H9 (cell line): ENCODE data around the gene TRA2B. TPM values are rescaled to one million over a fixed set of nuclear protein-coding genes. Genes with fewer than 3 reads are reported as not detected.

Source experiments
- DNase-seq: peaks from one replicate; pipeline ENCODE4 v3.0.0-alpha.2; 2017
- H2AFZ ChIP-seq: one replicate; pipeline ENCODE4 v1.6.1; 2013; ENCODE audit warnings: mild to moderate bottlenecking, low read length, control low read depth, moderate library complexity
- H2AK5ac ChIP-seq: 2 replicates; pipeline ENCODE4 v1.6.1; 2013; ENCODE audit warnings: low read length, control low read depth, mixed read lengths; ENCODE audit not compliant: insufficient read length
- H2BK120ac ChIP-seq: one replicate; pipeline ENCODE4 v1.6.1; 2013; ENCODE audit warnings: low read depth, mild to moderate bottlenecking, low read length, control low read depth, inconsistent platforms; ENCODE audit not compliant: poor library complexity, severe bottlenecking
- H2BK12ac ChIP-seq: 2 replicates; pipeline ENCODE4 v1.6.1; 2013; ENCODE audit warnings: low read length, control low read depth, mixed read lengths, low read depth; ENCODE audit not compliant: insufficient read length
- H2BK15ac ChIP-seq: 2 replicates; pipeline ENCODE4 v1.6.1; 2013; ENCODE audit warnings: low read depth, low read length, control low read depth
- H2BK20ac ChIP-seq: one replicate; pipeline ENCODE4 v1.6.1; 2013; ENCODE audit warnings: low read depth, mild to moderate bottlenecking, low read length, control low read depth, inconsistent platforms; ENCODE audit not compliant: poor library complexity, severe bottlenecking
- H2BK5ac ChIP-seq: 2 replicates; pipeline ENCODE4 v1.6.1; 2013; ENCODE audit warnings: low read length, control low read depth, mixed read lengths; ENCODE audit not compliant: insufficient read length
- H3K14ac ChIP-seq: 2 replicates; pipeline ENCODE4 v1.6.1; 2013; ENCODE audit warnings: low read length, control low read depth; ENCODE audit not compliant: insufficient read depth
- H3K18ac ChIP-seq: 2 replicates; pipeline ENCODE4 v1.6.1; 2013; ENCODE audit warnings: low read depth, mild to moderate bottlenecking, mixed read lengths, low read length, control low read depth; ENCODE audit not compliant: insufficient read length
- H3K23ac ChIP-seq: 2 replicates; pipeline ENCODE4 v1.6.1; 2013; ENCODE audit warnings: low read length, control low read depth, mixed read lengths, low read depth; ENCODE audit not compliant: insufficient read length
- H3K23me2 ChIP-seq: 2 replicates; pipeline ENCODE4 v1.6.1; 2013; ENCODE audit warnings: low read depth, mild to moderate bottlenecking, mixed read lengths, low read length, control low read depth; ENCODE audit not compliant: insufficient read length, poor library complexity, severe bottlenecking
- H3K27ac ChIP-seq: 2 replicates; pipeline ENCODE4 v1.5.1; 2013; ENCODE audit warnings: low read length, control low read depth, mixed read lengths, low read depth; ENCODE audit not compliant: insufficient read length
- H3K27me3 ChIP-seq: 2 replicates; pipeline ENCODE4 v1.6.1; 2013; ENCODE audit warnings: low read length, control low read depth, inconsistent platforms; ENCODE audit not compliant: insufficient read depth
- H3K4ac ChIP-seq: 2 replicates; pipeline ENCODE4 v1.6.1; 2013; ENCODE audit warnings: low read depth, mild to moderate bottlenecking, control low read depth, inconsistent platforms, low read length, moderate library complexity
- H3K4me1 ChIP-seq: 2 replicates; pipeline ENCODE4 v1.6.1; 2013; ENCODE audit warnings: low read length, control low read depth, inconsistent platforms; ENCODE audit not compliant: insufficient read depth
- H3K4me2 ChIP-seq: 2 replicates; pipeline ENCODE4 v1.6.1; 2013; ENCODE audit warnings: low read length, control low read depth, mixed read lengths; ENCODE audit not compliant: insufficient read length, insufficient read depth
- H3K56ac ChIP-seq: 2 replicates; pipeline ENCODE4 v1.6.1; 2013; ENCODE audit warnings: low read depth, mild to moderate bottlenecking, mixed read lengths, low read length, control low read depth; ENCODE audit not compliant: insufficient read length
- H3K79me1 ChIP-seq: 2 replicates; pipeline ENCODE4 v1.6.1; 2013; ENCODE audit warnings: low read depth, mild to moderate bottlenecking, moderate library complexity, low read length, control low read depth, inconsistent platforms; ENCODE audit not compliant: insufficient read depth, poor library complexity, severe bottlenecking
- H3K79me2 ChIP-seq: 2 replicates; pipeline ENCODE4 v1.6.1; 2013; ENCODE audit warnings: low read length, control low read depth, inconsistent platforms; ENCODE audit not compliant: insufficient read depth
- H3K9ac ChIP-seq: 2 replicates; pipeline ENCODE4 v1.6.1; 2013; ENCODE audit warnings: low read length, control low read depth, mixed read lengths; ENCODE audit not compliant: insufficient read length; ENCODE audit errors: extremely low read depth
- H3K9me3 ChIP-seq: one replicate; pipeline ENCODE4 v1.6.1; 2013; ENCODE audit warnings: low read depth, low read length, inconsistent platforms; ENCODE audit not compliant: control insufficient read depth
- H3T11ph ChIP-seq: one replicate; pipeline ENCODE4 v1.6.1; 2013; ENCODE audit warnings: mild to moderate bottlenecking, low read length, control low read depth, inconsistent platforms
- H4K20me1 ChIP-seq: one replicate; pipeline ENCODE4 v1.6.1; 2013; ENCODE audit not compliant: control insufficient read depth, insufficient read length, insufficient read depth
- H4K5ac ChIP-seq: 2 replicates; pipeline ENCODE4 v1.6.1; 2013; ENCODE audit warnings: low read depth, mild to moderate bottlenecking, mixed read lengths, low read length, control low read depth; ENCODE audit not compliant: insufficient read length
- H4K8ac ChIP-seq: replicated peaks from 2 replicates; pipeline ENCODE4 v1.6.1; 2013; ENCODE audit warnings: low read length, control low read depth, mixed read lengths, low read depth; ENCODE audit not compliant: insufficient read length
- H4K91ac ChIP-seq: 2 replicates; pipeline ENCODE4 v1.6.1; 2013; ENCODE audit warnings: low read depth, mild to moderate bottlenecking, moderate library complexity, mixed read lengths, low read length, control low read depth; ENCODE audit not compliant: insufficient read length
- H3K27ac Mint-ChIP-seq, 3 experiments: 2 replicates in 2 of 3; 3 replicates in 1 of 3; pipeline ENCODE4 v1.8.0; 2020 to 2021; ENCODE audit warnings: mixed read lengths in 3 of 3, mild to moderate bottlenecking in 1 of 3, moderate library complexity in 1 of 3
- H3K27me3 Mint-ChIP-seq: 2 replicates; pipeline ENCODE4 v1.8.0; 2021; ENCODE audit warnings: low read depth, mild to moderate bottlenecking, moderate library complexity, mixed read lengths
- H3K36me3 Mint-ChIP-seq, 3 experiments: 2 replicates in 2 of 3; 3 replicates in 1 of 3; pipeline ENCODE4 v1.8.0; 2020 to 2021; ENCODE audit warnings: low read depth in 3 of 3, mixed read lengths in 3 of 3; ENCODE audit not compliant: insufficient read depth in 1 of 3
- H3K4me1 Mint-ChIP-seq, 2 experiments: 2 replicates each; pipeline ENCODE4 v1.8.0; 2020; ENCODE audit warnings: mixed read lengths in 2 of 2
- H3K4me3 Mint-ChIP-seq, 2 experiments: 2 replicates in 1 of 2; 3 replicates in 1 of 2; pipeline ENCODE4 v1.8.0; 2020 to 2021; ENCODE audit warnings: mild to moderate bottlenecking in 2 of 2, mixed read lengths in 2 of 2, moderate library complexity in 1 of 2
- H3K9me3 Mint-ChIP-seq, 2 experiments: 2 replicates in 1 of 2; 3 replicates in 1 of 2; pipeline ENCODE4 v1.8.0; 2020; ENCODE audit warnings: mild to moderate bottlenecking in 2 of 2, mixed read lengths in 2 of 2, moderate library complexity in 1 of 2
- WGBS: extraction: QIAGEN DNeasy Blood & Tissue Kit; methylation state at CpG from one replicate; pipeline ENCODE4 v1.1.7; 2013; ENCODE audit warnings: missing lambda C conversion rate, low lambda C conversion rate, mixed read lengths; ENCODE audit not compliant: insufficient read length; ENCODE audit errors: extremely low coverage; 5-methylcytosine and 5-hydroxymethylcytosine counted together
- total RNA-seq: library from RNA; stranded (reverse); gene quantifications from 2 replicates; pipeline ENCODE4 v1.2.1, GENCODE V29; 2021
- TF ChIP-seq, protein P1 (sequence below): fragments of 200-600 bp; sonication (generic); conservative IDR thresholded peaks from 3 replicates; pipeline ENCODE4 v1.8.0; 2021; ENCODE audit warnings: antibody characterized with exemption, mild to moderate bottlenecking

TRA2B gene
- total RNA-seq, 1 experiment from 2014 or later: 344 TPM

- no peak overlapping the region for H3K4me3 Mint-ChIP-seq
- Histone ChIP-seq H3K18ac (no peak overlapping the region), H3T11ph (no peak overlapping the region), H2BK15ac (no peak overlapping the region), H3K27me3 (no peaks in the 10 kb centered on the region), H3K23me2 (no peaks in the 10 kb centered on the region), H3K79me1 (no peaks in the 10 kb centered on the region), H2BK120ac (no peak overlapping the region), H3K4me1 (no peaks in the 10 kb centered on the region), H3K56ac (no peak overlapping the region), H4K20me1 (no peaks in the 10 kb centered on the region), H2AFZ (no peak overlapping the region), H4K8ac (no peak overlapping the region), H4K91ac (no peak overlapping the region), H3K4ac (no peak overlapping the region), H2AK5ac (no peak overlapping the region), H3K14ac (no peak overlapping the region), H3K79me2 (peaks cover 18% of the 10 kb centered on the region), H4K5ac (no peak overlapping the region), H3K9ac (no peak overlapping the region), H3K4me2 (no peak overlapping the region), H2BK12ac (no peak overlapping the region), H3K27ac (no peak overlapping the region), H2BK20ac (no peak overlapping the region), H3K23ac (no peak overlapping the region), H2BK5ac (no peak overlapping the region), H3K9me3 (no peaks in the 10 kb centered on the region)
- DNase-seq: no peak
- H3K27ac Mint-ChIP-seq: no peak overlapping the region
- peaks cover 7 to 8% of the 10 kb centered on the region in 2 experiments; a peak in 3 of 4 replicates for H3K4me1 Mint-ChIP-seq
- peaks cover 10 to 15% of the 10 kb centered on the region in 2 experiments for H3K9me3 Mint-ChIP-seq
- TF ChIP-seq, protein P1, sequence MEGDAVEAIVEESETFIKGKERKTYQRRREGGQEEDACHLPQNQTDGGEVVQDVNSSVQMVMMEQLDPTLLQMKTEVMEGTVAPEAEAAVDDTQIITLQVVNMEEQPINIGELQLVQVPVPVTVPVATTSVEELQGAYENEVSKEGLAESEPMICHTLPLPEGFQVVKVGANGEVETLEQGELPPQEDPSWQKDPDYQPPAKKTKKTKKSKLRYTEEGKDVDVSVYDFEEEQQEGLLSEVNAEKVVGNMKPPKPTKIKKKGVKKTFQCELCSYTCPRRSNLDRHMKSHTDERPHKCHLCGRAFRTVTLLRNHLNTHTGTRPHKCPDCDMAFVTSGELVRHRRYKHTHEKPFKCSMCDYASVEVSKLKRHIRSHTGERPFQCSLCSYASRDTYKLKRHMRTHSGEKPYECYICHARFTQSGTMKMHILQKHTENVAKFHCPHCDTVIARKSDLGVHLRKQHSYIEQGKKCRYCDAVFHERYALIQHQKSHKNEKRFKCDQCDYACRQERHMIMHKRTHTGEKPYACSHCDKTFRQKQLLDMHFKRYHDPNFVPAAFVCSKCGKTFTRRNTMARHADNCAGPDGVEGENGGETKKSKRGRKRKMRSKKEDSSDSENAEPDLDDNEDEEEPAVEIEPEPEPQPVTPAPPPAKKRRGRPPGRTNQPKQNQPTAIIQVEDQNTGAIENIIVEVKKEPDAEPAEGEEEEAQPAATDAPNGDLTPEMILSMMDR: no peak
- peaks cover 22 to 24% (median 24%) of the 10 kb centered on the region in 3 experiments for H3K36me3 Mint-ChIP-seq
- H3K27me3 Mint-ChIP-seq: peaks cover 14% of the 10 kb centered on the region
- WGBS: no CpG with 5 or more reads among the region's 1 CpG
Measured at GRCh38 chr3:185940951-185941350, 3.1 kb upstream of the TRA2B start.
